Measurements from ENCODE around the gene FIG4. TPM values are rescaled to one million over a fixed set of nuclear protein-coding genes. Genes with fewer than 3 reads are reported as not detected.

Gene FIG4
- total RNA-seq, 1 experiment from 2014 or later, result 23.1 TPM

- Histone ChIP-seq H2BK12ac (ENCODE audit: insufficient read length, low read depth, low read length) (no peak overlapping the region), H4K20me1 (ENCODE audit: control insufficient read depth, insufficient read depth, insufficient read length) (no peaks in the 10 kb centered on the region), H3K27ac (ENCODE audit: insufficient read length, low read depth, low read length) (no peak overlapping the region), H4K91ac (ENCODE audit: insufficient read length, low read depth, low read length) (no peak overlapping the region), H3K27me3 (ENCODE audit: insufficient read depth, low read length) (no peaks in the 10 kb centered on the region), H3K9me3 (ENCODE audit: control insufficient read depth, low read depth, low read length) (no peaks in the 10 kb centered on the region), H2AK5ac (ENCODE audit: insufficient read length, low read length) (no peak overlapping the region), H3K4ac (ENCODE audit: low read depth, low read length) (no peak overlapping the region), H2BK120ac (ENCODE audit: low read depth, low read length, poor library complexity, severe bottlenecking) (no peak overlapping the region), H3K23me2 (ENCODE audit: insufficient read length, low read depth, low read length, poor library complexity, severe bottlenecking) (no peaks in the 10 kb centered on the region), H3T11ph (ENCODE audit: low read length) (no peak overlapping the region), H2BK15ac (ENCODE audit: low read depth, low read length) (no peak overlapping the region), H3K9ac (ENCODE audit: extremely low read depth, insufficient read length, low read length) (no peak overlapping the region), H3K18ac (ENCODE audit: insufficient read length, low read depth, low read length) (no peak overlapping the region), H2AFZ (ENCODE audit: low read length) (no peak overlapping the region), H4K5ac (ENCODE audit: insufficient read length, low read depth, low read length) (no peak overlapping the region), H3K79me2 (ENCODE audit: insufficient read depth, low read length) (peaks cover 1% of the 10 kb centered on the region; the same call in 1 of the 2 replicates), H3K79me1 (ENCODE audit: insufficient read depth, low read depth, low read length, poor library complexity, severe bottlenecking) (no peaks in the 10 kb centered on the region), H3K23ac (ENCODE audit: insufficient read length, low read depth, low read length) (no peak overlapping the region), H2BK20ac (ENCODE audit: low read depth, low read length, poor library complexity, severe bottlenecking) (no peak overlapping the region), H4K8ac (replicated peaks; ENCODE audit: insufficient read length, low read depth, low read length) (no peak overlapping the region), H3K4me2 (ENCODE audit: insufficient read depth, insufficient read length, low read length) (no peak overlapping the region), H3K56ac (ENCODE audit: insufficient read length, low read depth, low read length) (no peak overlapping the region), H2BK5ac (ENCODE audit: insufficient read length, low read length) (no peak overlapping the region), H3K14ac (ENCODE audit: insufficient read depth, low read length) (no peak overlapping the region), H3K4me1 (ENCODE audit: insufficient read depth, low read length) (peaks cover 4% of the 10 kb centered on the region)
- H3K27me3 Mint-ChIP-seq (ENCODE audit: low read depth), result no peaks in the 10 kb centered on the region
- H3K36me3 Mint-ChIP-seq (ENCODE audit: insufficient read depth in 1 of 3, low read depth in 3 of 3), result peaks cover 0 to 2% (median 0%) of the 10 kb centered on the region in 3 experiments; a peak in 1 of 7 replicates
- no peak for DNase-seq
- no peaks in the 10 kb centered on the region for H3K9me3 Mint-ChIP-seq
- WGBS (ENCODE audit: extremely low coverage, insufficient read length, low lambda C conversion rate), result no CpG with 5 or more reads among the region's 2 CpGs
- no peak for TF ChIP-seq CTCF (conservative IDR thresholded peaks at IDR 0.05)
- H3K4me1 Mint-ChIP-seq, result peaks cover 37 to 43% of the 10 kb centered on the region in 2 experiments
- H3K4me3 Mint-ChIP-seq, result no peak overlapping the region
- peak overlapping the region in 1 of 3 experiments; percentile 1; a peak in 2 of 7 replicates for H3K27ac Mint-ChIP-seq
Observed at GRCh38 chr6:109701774-109702173, 10.7 kb downstream of the FIG4 start.
